ENCODE data around the gene TRPC5OS. TPM values are rescaled to one million over a fixed set of nuclear protein-coding genes. Genes with fewer than 3 reads are reported as not detected.

Gene TRPC5OS
- total and polyA plus RNA-seq, 12 donors = not detected

DNA sequence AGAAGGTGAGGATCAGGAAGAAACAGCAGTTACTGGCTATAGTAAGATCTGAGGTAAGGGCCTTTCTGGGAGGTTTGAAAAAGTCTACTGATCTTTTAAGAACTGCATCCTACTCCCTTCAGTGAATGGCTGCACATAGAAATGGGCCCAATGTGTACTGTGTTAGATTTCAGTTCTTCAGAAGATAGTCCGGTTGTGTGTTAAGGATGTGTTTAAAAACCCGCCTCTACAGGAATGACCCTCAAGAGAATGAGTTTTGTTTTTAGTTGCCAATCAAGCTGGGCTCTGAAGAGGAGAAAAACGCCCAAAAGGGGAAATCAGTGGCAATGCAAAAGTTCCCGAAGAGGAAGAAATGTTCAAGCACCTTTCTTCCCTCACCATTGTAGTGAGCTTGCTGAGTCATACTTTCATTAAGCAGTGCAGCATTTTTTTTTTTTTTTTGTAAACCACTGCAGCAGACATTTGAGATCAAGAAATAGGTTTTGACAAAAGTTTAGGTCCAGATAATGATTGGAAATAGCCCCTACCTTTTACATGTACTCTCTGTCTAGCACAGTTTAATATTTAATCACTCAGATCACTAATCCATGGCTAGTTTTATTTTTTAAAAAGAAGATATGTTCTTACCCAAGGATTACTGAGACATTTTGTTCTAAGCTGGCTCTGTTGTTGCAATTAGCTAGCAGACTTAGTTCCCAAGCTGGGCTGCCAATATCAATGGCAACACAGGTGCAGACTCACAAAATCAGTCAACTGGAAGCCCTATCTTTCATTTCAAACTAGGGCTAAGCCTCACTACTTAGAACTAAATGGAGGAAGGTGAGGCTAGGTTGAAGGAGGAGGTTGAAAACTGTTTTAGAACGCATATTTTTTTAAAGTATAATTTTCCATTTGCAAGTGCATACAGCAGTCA lies 7.0 kb upstream of the TRPC5OS start:
- 40 to 47% methylated on average over 5 of the region's 5 CpGs for WGBS, 2 donors
- Histone ChIP-seq H3K9me3 (no peaks in the 10 kb centered on the region), H3K36me3 (no peaks in the 10 kb centered on the region), H3K4me1 (peaks cover 0 to 8% (median 0%) of the 10 kb centered on the region in 9 donors), H3K27me3 (peaks cover 0 to 83% (median 0%) of the 10 kb centered on the region in 7 donors), H3K4me3 (no peak overlapping the region), H3K27ac (no peak overlapping the region)
- intact Hi-C loops (cut with DNase I) = loop anchor here in 5 of 10 donors (2.0 to 10.0 kb wide), 8 partner anchors 173 to 776 kb away; no protein-coding TSS in a partner anchor
- ATAC-seq = peak in 1 of 8 donors; percentile 17
- DNase-seq = no peak
- TF ChIP-seq, protein P1, sequence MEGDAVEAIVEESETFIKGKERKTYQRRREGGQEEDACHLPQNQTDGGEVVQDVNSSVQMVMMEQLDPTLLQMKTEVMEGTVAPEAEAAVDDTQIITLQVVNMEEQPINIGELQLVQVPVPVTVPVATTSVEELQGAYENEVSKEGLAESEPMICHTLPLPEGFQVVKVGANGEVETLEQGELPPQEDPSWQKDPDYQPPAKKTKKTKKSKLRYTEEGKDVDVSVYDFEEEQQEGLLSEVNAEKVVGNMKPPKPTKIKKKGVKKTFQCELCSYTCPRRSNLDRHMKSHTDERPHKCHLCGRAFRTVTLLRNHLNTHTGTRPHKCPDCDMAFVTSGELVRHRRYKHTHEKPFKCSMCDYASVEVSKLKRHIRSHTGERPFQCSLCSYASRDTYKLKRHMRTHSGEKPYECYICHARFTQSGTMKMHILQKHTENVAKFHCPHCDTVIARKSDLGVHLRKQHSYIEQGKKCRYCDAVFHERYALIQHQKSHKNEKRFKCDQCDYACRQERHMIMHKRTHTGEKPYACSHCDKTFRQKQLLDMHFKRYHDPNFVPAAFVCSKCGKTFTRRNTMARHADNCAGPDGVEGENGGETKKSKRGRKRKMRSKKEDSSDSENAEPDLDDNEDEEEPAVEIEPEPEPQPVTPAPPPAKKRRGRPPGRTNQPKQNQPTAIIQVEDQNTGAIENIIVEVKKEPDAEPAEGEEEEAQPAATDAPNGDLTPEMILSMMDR (IDR thresholded peaks at IDR 0.05) = no peak

DNA sequence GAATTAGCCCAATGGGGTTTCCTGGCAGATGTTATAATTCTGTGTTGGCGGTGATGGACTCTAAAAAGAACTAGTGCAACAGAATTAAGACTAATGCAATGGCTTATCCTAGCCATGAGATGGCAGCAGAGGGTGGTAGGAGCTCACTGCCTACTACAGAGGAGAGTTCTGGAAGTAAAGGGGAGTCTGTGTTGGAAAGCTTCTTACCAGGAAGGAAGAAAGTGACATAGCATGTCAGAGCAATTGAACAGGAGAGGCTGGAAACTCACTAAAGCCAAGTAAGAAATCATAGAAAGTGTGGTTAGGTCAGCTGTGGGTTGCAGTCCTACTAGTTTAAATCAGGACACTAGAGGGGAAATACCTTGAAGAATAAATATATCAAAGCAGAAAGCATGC lies 6.3 kb upstream of the TRPC5OS start:
- intact Hi-C loops (cut with DNase I) = loop anchor here in 7 of 10 donors (2.0 to 10.0 kb wide), 10 partner anchors 173 to 778 kb away; no protein-coding TSS in a partner anchor
- 15 to 20% methylated on average over 1 of the region's 1 CpG for WGBS, 2 donors
- peaks cover 0 to 82% (median 0%) of the 10 kb centered on the region in 7 donors for H3K27me3 ChIP-seq
- TF ChIP-seq, protein P1 (IDR thresholded peaks at IDR 0.05) = peak; percentile 23 to 74 (median 67)
- no peak overlapping the region for H3K4me3 ChIP-seq
- no peaks in the 10 kb centered on the region for H3K36me3 ChIP-seq
- H3K27ac ChIP-seq = no peak overlapping the region
- peaks cover 0 to 8% (median 0%) of the 10 kb centered on the region in 9 donors for H3K4me1 ChIP-seq
- ATAC-seq (peak in 7 of 8 donors; percentile 61 to 77 (median 72)), DNase-seq (peak in 1 of 2 donors; percentile 14)
- no peaks in the 10 kb centered on the region for H3K9me3 ChIP-seq

DNA sequence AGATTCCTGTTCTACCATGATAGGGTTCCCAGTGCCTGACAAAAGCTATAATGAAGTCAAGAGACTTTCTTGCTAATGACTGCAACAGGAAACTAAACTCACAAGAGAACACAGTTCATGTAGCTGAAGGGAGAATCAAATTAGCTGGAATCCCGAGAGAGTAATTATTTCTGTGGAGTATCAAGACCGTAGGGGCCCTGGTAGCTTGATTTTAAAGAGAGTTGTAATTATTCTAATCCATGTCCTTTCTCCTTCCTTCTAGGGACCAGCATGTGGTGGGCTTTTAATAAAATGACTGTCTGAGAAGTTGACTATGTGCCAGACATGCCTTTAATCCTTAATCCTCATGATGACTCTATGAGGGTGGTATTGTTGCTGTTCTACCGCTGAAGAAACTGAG lies 1.7 kb upstream of the TRPC5OS start:
- ATAC-seq (no peak), DNase-seq (no peak)
- Histone ChIP-seq H3K4me1 (peaks cover 0 to 3% (median 0%) of the 10 kb centered on the region in 9 donors), H3K27me3 (peaks cover 0 to 74% (median 0%) of the 10 kb centered on the region in 7 donors), H3K27ac (no peak overlapping the region), H3K9me3 (no peaks in the 10 kb centered on the region), H3K4me3 (no peak overlapping the region), H3K36me3 (no peaks in the 10 kb centered on the region)
- intact Hi-C loops (cut with DNase I) = loop anchor here in 3 of 10 donors (5.0 to 10.0 kb wide), 5 partner anchors 268 to 773 kb away; no protein-coding TSS in a partner anchor
- WGBS, 2 donors = 67 to 86% methylated on average over 3 of the region's 3 CpGs
- TF ChIP-seq, protein P1 (IDR thresholded peaks at IDR 0.05) = no peak

DNA sequence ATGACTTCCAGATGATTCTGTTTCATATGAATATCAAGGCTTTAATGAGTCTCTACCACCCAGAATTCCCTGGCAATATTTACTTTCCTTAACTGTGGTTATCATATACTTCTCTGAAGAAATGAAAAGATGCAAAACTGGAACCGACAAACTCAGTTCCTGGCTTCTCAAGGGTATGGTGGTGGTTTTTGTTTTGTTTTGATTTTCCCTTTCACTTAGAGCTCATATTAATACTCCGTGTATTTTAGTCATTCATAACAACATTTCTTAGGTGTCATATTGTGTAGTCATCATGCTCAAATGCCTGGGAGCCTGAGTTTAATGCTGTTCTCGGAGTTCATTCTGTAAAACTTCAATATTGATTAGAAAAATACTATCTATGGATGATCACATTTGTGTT lies 665 bp downstream of the TRPC5OS start:
- TF ChIP-seq, protein P1 (IDR thresholded peaks at IDR 0.05) = no peak
- no peak for ATAC-seq
- 82 to 87% methylated on average over 3 of the region's 3 CpGs for WGBS, 2 donors

More for the DNA sequence above, 665 bp downstream of the TRPC5OS start:
- Histone ChIP-seq H3K4me3 (no peak overlapping the region), H3K36me3 (no peaks in the 10 kb centered on the region), H3K9me3 (no peaks in the 10 kb centered on the region), H3K4me1 (no peaks in the 10 kb centered on the region), H3K27me3 (peaks cover 0 to 50% (median 0%) of the 10 kb centered on the region in 7 donors), H3K27ac (no peak overlapping the region)
- no peak for DNase-seq
- intact Hi-C loops (cut with DNase I) = loop anchor here in 2 of 10 donors (10.0 kb wide), 3 partner anchors 268 to 768 kb away; no protein-coding TSS in a partner anchor

Data from heart right ventricle (tissue), 16 donors.